ENCODE results near the gene SPDYE1. TPM values are rescaled to one million over a fixed set of nuclear protein-coding genes. Genes with fewer than 3 reads are reported as not detected.

SPDYE1 gene
- total RNA-seq, 1 donor from 2014 or later = not detected

GRCh38 chr7:44050121-44050914, 52.6 kb downstream of the SPDYE1 start:
- Mint-ChIP-seq H3K4me3 (no peak overlapping the region), H3K4me1 (peaks cover 9% of the 10 kb centered on the region), H3K36me3 (peaks cover 17% of the 10 kb centered on the region), H3K9me3 (no peaks in the 10 kb centered on the region), H3K27ac (no peak overlapping the region), H3K27me3 (ENCODE audit: low read depth) (no peaks in the 10 kb centered on the region)
- no peak for DNase-seq (ENCODE audit: low spot score in 2 of 2, unreplicated experiment in 2 of 2)
- TF ChIP-seq CTCF (IDR thresholded peaks at IDR 0.05; ENCODE audit: unreplicated experiment) = no peak

GRCh38 chr7:44050915-44051560, 53.3 kb downstream of the SPDYE1 start:
- DNase-seq (ENCODE audit: low spot score in 2 of 2, unreplicated experiment in 2 of 2) = no peak
- H3K4me1 Mint-ChIP-seq = peaks cover 2% of the 10 kb centered on the region
- TF ChIP-seq CTCF (IDR thresholded peaks at IDR 0.05; ENCODE audit: unreplicated experiment) = no peak
- peaks cover 24% of the 10 kb centered on the region for H3K36me3 Mint-ChIP-seq
- no peak overlapping the region for H3K4me3 Mint-ChIP-seq
- H3K9me3 Mint-ChIP-seq = peaks cover 6% of the 10 kb centered on the region
- no peak overlapping the region for H3K27ac Mint-ChIP-seq
- H3K27me3 Mint-ChIP-seq (ENCODE audit: low read depth) = no peaks in the 10 kb centered on the region

- no peak overlapping the region for H3K4me3 Mint-ChIP-seq
Observed at GRCh38 chr7:44051611-44052220, 54.0 kb downstream of the SPDYE1 start.

GRCh38 chr7:44052771-44053365, 55.2 kb downstream of the SPDYE1 start:
- H3K9me3 Mint-ChIP-seq = peaks cover 8% of the 10 kb centered on the region
- no peaks in the 10 kb centered on the region for H3K27me3 Mint-ChIP-seq (ENCODE audit: low read depth)
- DNase-seq (ENCODE audit: low spot score in 2 of 2, unreplicated experiment in 2 of 2) = no peak
- no peak for TF ChIP-seq CTCF (IDR thresholded peaks at IDR 0.05; ENCODE audit: unreplicated experiment)
- no peak overlapping the region for H3K27ac Mint-ChIP-seq
- no peaks in the 10 kb centered on the region for H3K4me1 Mint-ChIP-seq
- H3K4me3 Mint-ChIP-seq = no peak overlapping the region
- peaks cover 34% of the 10 kb centered on the region for H3K36me3 Mint-ChIP-seq

More at GRCh38 chr7:44051611-44052220, 54.0 kb downstream of the SPDYE1 start:
- DNase-seq (ENCODE audit: low spot score in 2 of 2, unreplicated experiment in 2 of 2) = no peak
- H3K4me1 Mint-ChIP-seq = no peaks in the 10 kb centered on the region
- H3K27me3 Mint-ChIP-seq (ENCODE audit: low read depth) = no peaks in the 10 kb centered on the region
- H3K36me3 Mint-ChIP-seq = peaks cover 29% of the 10 kb centered on the region
- TF ChIP-seq CTCF (IDR thresholded peaks at IDR 0.05; ENCODE audit: unreplicated experiment) = no peak
- H3K9me3 Mint-ChIP-seq = peaks cover 8% of the 10 kb centered on the region
- H3K27ac Mint-ChIP-seq = no peak overlapping the region

GRCh38 chr7:44056681-44057080, 59.0 kb downstream of the SPDYE1 start:
- H3K4me1 Mint-ChIP-seq = no peaks in the 10 kb centered on the region
- no peaks in the 10 kb centered on the region for H3K27me3 Mint-ChIP-seq (ENCODE audit: low read depth)
- TF ChIP-seq CTCF (IDR thresholded peaks at IDR 0.05; ENCODE audit: unreplicated experiment) = no peak
- peaks cover 44% of the 10 kb centered on the region for H3K36me3 Mint-ChIP-seq
- H3K9me3 Mint-ChIP-seq = peaks cover 8% of the 10 kb centered on the region
- H3K4me3 Mint-ChIP-seq = no peak overlapping the region
- DNase-seq (ENCODE audit: low spot score in 2 of 2, unreplicated experiment in 2 of 2) = no peak
- H3K27ac Mint-ChIP-seq = no peak overlapping the region

All from mesothelial cell of epicardium (in vitro differentiated cells).